ENCODE measurements around the gene TBX3.
A peak's percentile ranks its signal among the peaks of the same experiment; 100 is the strongest.

TBX3 gene

DNA sequence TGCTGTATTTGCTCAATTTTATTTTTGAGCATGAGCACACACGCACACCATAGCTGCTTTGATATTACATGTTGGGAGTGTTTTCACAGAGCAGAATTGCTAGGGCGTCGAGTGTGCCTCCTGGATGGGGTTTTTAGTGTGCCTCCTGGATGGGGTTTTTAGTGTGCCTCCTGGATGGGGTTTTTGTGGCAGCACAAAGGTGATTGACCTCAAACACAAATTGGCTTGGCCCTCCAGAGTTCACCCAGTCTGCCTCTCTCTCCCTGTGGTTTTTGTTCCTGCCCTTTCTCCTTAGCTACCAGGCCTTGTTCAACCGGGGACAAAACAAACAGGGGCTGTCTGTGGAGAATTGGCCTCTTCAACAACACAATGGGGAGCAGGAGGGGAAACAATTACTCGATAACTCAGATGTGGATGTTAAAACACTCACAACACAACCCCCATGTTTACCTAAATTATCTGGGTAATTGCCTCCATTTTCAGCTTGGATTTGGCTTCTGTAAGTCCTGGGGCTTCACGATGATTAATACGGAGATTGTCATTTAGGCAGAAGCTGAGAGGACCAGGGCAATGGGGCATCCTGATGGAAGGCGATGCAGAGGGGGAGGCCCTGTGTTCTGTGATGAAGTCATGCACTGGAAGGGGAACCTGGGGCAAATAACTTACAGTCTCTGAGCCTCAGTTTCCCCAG, 26.9 kb downstream of the TBX3 start:
- intact Hi-C loops (cut with DNase I): no loop called here

GRCh38 chr12:114655934-114656749, 27.8 kb downstream of the TBX3 start:
- intact Hi-C loops (cut with DNase I): no loop called here
- DNase-seq: no peak

More for the DNA sequence above, 26.9 kb downstream of the TBX3 start:
- DNase-seq: no peak

- no peak for DNase-seq
- intact Hi-C loops (cut with DNase I): no loop called here
Observed at GRCh38 chr12:114649585-114649984, 34.4 kb downstream of the TBX3 start.

GRCh38 chr12:114648711-114649110, 35.3 kb downstream of the TBX3 start:
- DNase-seq: no peak
- intact Hi-C loops (cut with DNase I): no loop called here

DNA sequence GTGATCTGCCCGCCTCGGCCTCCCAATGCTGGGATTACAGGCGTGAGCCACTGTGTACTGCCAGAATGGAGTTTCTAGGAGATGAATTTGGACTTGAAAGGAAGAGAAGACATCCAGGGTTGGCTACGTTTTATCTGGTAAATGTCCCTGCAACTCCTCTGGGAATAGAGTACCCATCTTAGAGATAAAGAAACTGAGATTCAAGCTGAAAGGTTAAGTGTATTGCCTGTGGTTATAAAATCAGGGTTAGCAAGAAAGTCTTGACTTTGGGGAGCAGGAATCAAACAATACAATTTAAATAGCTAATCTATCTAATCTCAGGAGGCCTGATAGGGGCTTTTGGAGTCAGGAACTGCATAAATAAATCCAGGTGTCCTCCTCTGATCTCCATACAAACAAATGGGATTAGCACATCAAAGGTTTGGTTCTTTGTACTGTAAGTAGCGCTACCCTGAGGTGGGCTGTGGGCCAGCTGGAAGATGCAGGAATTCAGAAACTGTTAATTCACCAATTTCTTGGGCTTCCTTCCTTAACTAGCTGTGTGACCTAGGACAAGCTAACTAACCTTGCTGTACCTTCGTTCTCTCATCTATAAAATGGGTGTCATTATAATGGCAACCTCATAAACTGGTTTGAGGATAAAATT, 45.1 kb downstream of the TBX3 start:
- intact Hi-C loops (cut with DNase I): no loop called here
- no peak for DNase-seq

GRCh38 chr12:114636723-114637480, 47.1 kb downstream of the TBX3 start:
- intact Hi-C loops (cut with DNase I): no loop called here
- peak in 32 of 42 donors; percentile 7 to 62 (median 28) for DNase-seq

GRCh38 chr12:114631242-114631641, 52.7 kb downstream of the TBX3 start:
- DNase-seq: no peak
- intact Hi-C loops (cut with DNase I): no loop called here

- intact Hi-C loops (cut with DNase I): no loop called here
- no peak for DNase-seq
Observed at GRCh38 chr12:114628199-114628598, 55.8 kb downstream of the TBX3 start.

GRCh38 chr12:114627393-114627792, 56.6 kb downstream of the TBX3 start:
- no peak for DNase-seq
- intact Hi-C loops (cut with DNase I): no loop called here

DNA sequence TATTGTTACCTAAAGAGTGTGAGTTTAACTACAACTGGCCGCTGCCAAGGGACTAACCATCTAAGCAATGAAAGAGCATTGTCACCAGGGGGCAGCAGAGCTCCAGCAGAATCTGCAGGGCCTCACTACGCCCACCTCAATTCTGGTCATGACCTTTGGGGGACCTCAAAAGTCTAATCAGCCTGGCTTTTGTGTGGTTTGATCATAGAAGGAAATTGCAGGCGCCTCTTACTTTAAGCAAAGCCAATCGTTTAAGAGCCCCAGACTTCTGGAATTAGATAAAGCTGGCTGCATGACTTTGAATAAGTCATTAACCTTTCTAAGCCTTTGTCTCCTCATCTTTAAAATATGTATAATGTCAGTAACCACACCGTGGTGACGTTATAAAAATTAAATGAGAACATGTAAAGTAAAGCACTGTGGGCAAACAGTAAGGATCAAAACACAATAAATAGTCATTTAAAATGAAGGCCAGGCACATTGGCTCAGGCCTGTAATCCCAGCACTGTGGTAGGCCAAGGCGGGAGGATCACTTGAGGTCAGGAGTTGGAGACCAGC, 58.6 kb downstream of the TBX3 start:
- DNase-seq: peak in 19 of 42 donors; percentile 3 to 67 (median 23)
- intact Hi-C loops (cut with DNase I): no loop called here

- no peak for DNase-seq
- intact Hi-C loops (cut with DNase I): no loop called here
Observed at GRCh38 chr12:114623737-114624136, 60.2 kb downstream of the TBX3 start.
